Heart left ventricle (tissue), 13 donors: ENCODE results near the gene ARSI.

Experiments used
- POLR2A ChIP-seq, 2 donors: fragments of 450-650 bp; IDR thresholded peaks; one replicate each; pipeline ENCODE4 v1.6.1; 2017; ENCODE audit warnings: antibody characterized with exemption in 2 of 2, mild to moderate bottlenecking in 2 of 2, moderate library complexity in 2 of 2
- TF ChIP-seq, protein P1 (sequence below), 12 donors: fragments of 200-600 bp; sonication (generic) in 4 of 12; IDR thresholded peaks; one replicate each; pipeline versions ENCODE4 v1.5.0 to v1.8.0; 2018 to 2022; ENCODE audit warnings: antibody characterized with exemption in 12 of 12, mild to moderate bottlenecking in 5 of 12
- donor health status: ischemic (EF 13 %, LVEDD 7.1; RV severe dilation, severe dysfunction).
- donor health status: DM: no; HTN: yes; CAD: no.
- donor health status: DM: no; HTN: no; CAD: no.
- donor health status: ischemic (EF 25% LVEDD 6.9; RV normal size, moderate dysfunction).
- donor health status: ischemic (EF 25% LVEDD 5.7; RV mildly dilated, moderate dysfunction).
- donor health status: ischemic (EF 35%, LVEDD 5.7; RV mildly dilated, moderate dysfunction).
- donor health status: nonischemic (EF 11% LVEDD 7.7; RV severe dilation, severe dysfunction).
- donor health status: DM: yes; HTN: yes; CAD: no.
- donor health status: PGD.
- donor health status: ischemic (EF 29% LVEDD 5.4; RV normal size, mild dysfunction).
- donor health status: nonischemic (EF 23%, LVEDD 6.1; RV moderate dilation, normal function).

DNA sequence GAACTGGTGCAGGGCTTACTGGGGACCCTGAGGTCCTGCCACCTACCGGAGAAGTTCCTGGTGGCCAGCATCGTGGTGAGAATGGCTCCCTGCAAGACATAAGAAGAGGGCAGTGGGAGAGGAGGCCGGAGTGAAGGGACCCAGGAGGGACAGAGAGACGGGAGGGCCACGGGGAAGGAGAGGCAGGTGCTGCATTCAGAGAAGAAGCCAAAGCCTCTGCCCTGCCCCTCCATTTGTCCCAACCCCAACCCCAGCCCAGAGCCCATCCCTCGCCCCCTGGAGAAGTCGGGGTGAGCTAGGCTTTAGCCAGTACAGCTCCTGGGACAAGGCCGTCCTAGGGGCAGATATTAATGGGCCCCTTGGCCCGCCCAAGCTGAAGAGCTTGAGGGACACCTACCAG lies 55.0 kb downstream of the ARSI start:
- TF ChIP-seq POLR2A (IDR thresholded peaks at IDR 0.05), result no peak
- TF ChIP-seq, protein P1, sequence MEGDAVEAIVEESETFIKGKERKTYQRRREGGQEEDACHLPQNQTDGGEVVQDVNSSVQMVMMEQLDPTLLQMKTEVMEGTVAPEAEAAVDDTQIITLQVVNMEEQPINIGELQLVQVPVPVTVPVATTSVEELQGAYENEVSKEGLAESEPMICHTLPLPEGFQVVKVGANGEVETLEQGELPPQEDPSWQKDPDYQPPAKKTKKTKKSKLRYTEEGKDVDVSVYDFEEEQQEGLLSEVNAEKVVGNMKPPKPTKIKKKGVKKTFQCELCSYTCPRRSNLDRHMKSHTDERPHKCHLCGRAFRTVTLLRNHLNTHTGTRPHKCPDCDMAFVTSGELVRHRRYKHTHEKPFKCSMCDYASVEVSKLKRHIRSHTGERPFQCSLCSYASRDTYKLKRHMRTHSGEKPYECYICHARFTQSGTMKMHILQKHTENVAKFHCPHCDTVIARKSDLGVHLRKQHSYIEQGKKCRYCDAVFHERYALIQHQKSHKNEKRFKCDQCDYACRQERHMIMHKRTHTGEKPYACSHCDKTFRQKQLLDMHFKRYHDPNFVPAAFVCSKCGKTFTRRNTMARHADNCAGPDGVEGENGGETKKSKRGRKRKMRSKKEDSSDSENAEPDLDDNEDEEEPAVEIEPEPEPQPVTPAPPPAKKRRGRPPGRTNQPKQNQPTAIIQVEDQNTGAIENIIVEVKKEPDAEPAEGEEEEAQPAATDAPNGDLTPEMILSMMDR (IDR thresholded peaks at IDR 0.05), result no peak
